NCI-H1694 treated with DMSO at 0.1 percent for 48 hours (cell line): ENCODE results near the gene MLLT11.

ENCODE experiments used
- DNase-seq: peaks from one replicate; lab custom pipeline; 2025; lab: John Stamatoyannopoulos, UW

Gene MLLT11

GRCh38 chr1:151060007-151060656 lies at the start of gene MLLT11:
TSS of gene MLLT11 (plus strand) at chr1:151060397. CDS start at chr1:151067225, 6,828 bp downstream.
- peak; percentile 90 for DNase-seq

- DNase-seq = no peak
Measured at GRCh38 chr1:151011154-151011850, 48.9 kb upstream of the MLLT11 start.

GRCh38 chr1:151012684-151013471 lies 47.3 kb upstream of the MLLT11 start:
- no peak for DNase-seq

- DNase-seq = no peak
Measured at GRCh38 chr1:151013518-151013917, 46.7 kb upstream of the MLLT11 start.

- DNase-seq = peak; percentile 78
Measured at GRCh38 chr1:151024540-151025146, 35.6 kb upstream of the MLLT11 start.

GRCh38 chr1:151026460-151026859 lies 33.7 kb upstream of the MLLT11 start:
- DNase-seq = no peak

GRCh38 chr1:151032164-151032563 lies 28.0 kb upstream of the MLLT11 start:
- DNase-seq = no peak

GRCh38 chr1:151035167-151035566 lies 25.0 kb upstream of the MLLT11 start:
- no peak for DNase-seq

- DNase-seq = no peak
Measured at GRCh38 chr1:151036356-151036755, 23.8 kb upstream of the MLLT11 start, which contains the start of gene BNIPL. TSS of gene BNIPL (plus strand) at chr1:151036586. CDS start at chr1:151036726, 140 bp downstream.

- DNase-seq = no peak
Measured at GRCh38 chr1:151037032-151037431, 23.2 kb upstream of the MLLT11 start.

- no peak for DNase-seq
Measured at GRCh38 chr1:151039521-151039920, 20.7 kb upstream of the MLLT11 start.

- DNase-seq = no peak
Measured at GRCh38 chr1:151043163-151043562, 17.0 kb upstream of the MLLT11 start.

- DNase-seq = peak; percentile 62
Measured at GRCh38 chr1:151047591-151047924, 12.6 kb upstream of the MLLT11 start, which contains the start of gene C1orf56. TSS of gene C1orf56 (plus strand) at chr1:151047751. CDS start at chr1:151047848, 97 bp downstream.

GRCh38 chr1:151047925-151048644 lies 12.1 kb upstream of the MLLT11 start:
- DNase-seq = peak; percentile 71

- no peak for DNase-seq
Measured at GRCh38 chr1:151048645-151049032, 11.6 kb upstream of the MLLT11 start.

GRCh38 chr1:151049458-151049857 lies 10.7 kb upstream of the MLLT11 start:
- DNase-seq = no peak

GRCh38 chr1:151050051-151050688 lies 10.0 kb upstream of the MLLT11 start:
- no peak for DNase-seq

GRCh38 chr1:151051356-151052009 lies 8.7 kb upstream of the MLLT11 start:
- no peak for DNase-seq

- no peak for DNase-seq
Measured at GRCh38 chr1:151054971-151055547, 5.1 kb upstream of the MLLT11 start.

- DNase-seq = no peak
Measured at GRCh38 chr1:151055581-151055980, 4.6 kb upstream of the MLLT11 start.
